Umbilical cord (tissue), 2 donors: ENCODE data around the gene SACS. TPM values are rescaled to one million over a fixed set of nuclear protein-coding genes. Genes with fewer than 3 reads are reported as not detected.
A peak's percentile ranks its signal among the peaks of the same experiment; 100 is the strongest.
"Not testable (repeated sequence)": the region's sequence is repeated elsewhere in the genome, so short reads cannot be mapped to it uniquely, and the experiment has no call there.

Experiments
- DNase-seq: peaks from one replicate; pipeline ENCODE4 v3.0.0-alpha.2; 2015; ENCODE audit warnings: low spot score
- total RNA-seq: library from RNA; depleted of rRNA; stranded (reverse); fragments of >200 nt; gene quantifications from one replicate; pipeline ENCODE4 v1.2.3, GENCODE V29; 2014; ENCODE audit warnings: low replicate concordance; ENCODE audit not compliant: insufficient read depth

SACS gene
- total RNA-seq, 1 donor from 2014 or later: 118 TPM

DNA sequence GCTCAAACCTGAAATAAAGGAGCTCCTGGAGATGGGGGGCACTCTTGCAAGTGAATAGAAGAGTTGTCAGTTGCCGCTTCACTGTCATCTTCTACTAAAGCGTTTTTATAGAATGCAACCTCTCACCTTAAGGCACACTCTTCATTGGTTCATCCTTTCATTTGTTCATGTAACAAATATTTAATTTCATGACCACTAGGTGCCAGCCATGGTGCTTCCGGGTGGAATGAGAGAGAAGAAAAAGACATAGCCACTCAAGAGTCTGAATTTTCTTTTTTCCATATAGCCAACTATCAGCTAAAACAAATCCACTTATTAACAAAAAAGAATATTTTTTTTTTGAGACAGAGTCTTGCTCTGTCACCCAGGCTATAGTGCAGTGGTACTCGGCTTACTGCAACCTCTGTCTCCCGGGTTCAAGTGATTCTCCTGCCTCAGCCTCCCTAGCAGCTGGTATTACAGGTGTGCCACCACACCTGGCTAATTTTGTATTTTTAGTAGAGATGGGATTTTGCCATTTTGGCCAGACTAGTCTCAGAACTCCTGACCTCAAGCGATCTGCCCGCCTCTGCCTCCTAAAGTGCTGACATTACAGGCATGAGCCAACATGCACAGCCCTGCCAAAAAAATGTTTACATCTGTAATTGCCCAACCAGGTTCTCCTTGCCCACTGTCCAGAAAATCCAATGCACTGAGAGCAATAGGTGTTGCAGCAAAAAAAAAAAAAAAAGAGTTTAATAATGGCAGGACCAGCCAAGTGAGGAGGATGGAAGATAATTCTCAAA is 22.1 kb upstream of the SACS start:
- DNase-seq: no peak

- no peak for DNase-seq
Observed at GRCh38 chr13:23453132-23453531, 19.6 kb upstream of the SACS start.

DNA sequence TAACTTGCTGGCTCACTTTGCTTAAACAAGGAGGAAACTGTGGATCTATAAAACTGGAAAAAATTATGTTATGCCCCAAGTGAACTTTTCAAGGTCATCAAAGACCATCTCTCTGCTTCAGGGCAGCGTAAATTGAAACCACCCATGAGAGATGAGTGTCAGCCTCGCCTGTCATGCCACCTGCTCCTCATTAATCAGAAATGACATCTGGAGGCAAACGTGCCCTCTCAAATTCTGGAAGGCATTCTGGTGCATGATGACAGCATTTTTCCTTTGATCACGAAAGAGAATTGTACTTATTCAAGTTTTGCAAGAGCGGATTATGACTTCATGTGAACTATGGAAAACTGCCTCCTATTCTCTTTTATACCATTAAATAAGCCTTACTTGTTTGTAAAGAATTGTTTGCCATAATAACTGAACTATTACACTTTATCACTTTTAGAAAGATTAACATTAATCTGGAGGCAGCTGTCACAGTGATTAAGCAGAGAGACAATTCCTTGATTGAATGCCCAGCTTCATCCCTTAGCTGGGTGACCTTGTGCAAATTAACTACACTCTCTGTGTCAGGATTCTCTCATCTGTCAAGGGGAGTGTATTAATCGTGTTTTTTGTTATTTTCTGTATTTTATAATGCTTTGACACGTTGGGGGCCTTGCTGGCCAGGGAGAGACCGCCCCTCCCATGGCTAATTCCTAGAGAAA is 17.0 kb upstream of the SACS start:
- peak; percentile 16 for DNase-seq

DNA sequence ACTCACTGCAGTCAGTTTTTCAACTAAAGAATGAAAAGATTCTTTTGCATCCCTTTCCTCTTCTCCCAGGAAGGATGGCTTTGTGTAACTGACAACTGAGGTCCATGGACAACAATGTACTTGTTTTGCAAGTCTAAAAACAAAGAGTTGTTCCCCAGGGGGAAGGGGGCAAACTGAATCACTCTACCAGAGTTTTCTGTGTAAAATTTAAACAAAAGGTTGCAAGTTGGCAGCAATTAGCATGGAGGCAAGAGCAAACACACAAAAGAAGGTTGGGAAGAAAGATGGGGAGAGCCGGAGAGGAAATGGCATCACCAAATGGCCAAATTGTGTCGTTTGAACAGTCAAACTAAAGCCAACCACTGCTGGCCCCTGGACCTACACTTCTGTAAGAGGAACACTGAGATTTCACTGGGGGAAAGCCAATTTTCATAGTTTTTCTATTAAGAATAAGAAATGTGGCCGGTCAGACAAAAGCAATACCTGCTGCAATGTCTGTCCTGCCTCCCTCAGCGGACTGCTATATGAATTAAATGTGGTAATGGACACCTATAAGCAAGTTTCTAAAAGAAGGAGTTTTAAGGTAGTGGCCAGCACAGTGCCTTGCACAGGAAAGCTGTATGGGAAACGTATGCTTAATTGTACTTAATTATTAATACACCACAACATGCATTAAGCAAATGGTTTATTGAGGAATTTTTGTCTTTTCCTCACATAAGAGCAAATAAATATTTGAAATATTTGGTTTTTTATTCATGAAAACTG is 16.1 kb upstream of the SACS start:
- DNase-seq: no peak

DNA sequence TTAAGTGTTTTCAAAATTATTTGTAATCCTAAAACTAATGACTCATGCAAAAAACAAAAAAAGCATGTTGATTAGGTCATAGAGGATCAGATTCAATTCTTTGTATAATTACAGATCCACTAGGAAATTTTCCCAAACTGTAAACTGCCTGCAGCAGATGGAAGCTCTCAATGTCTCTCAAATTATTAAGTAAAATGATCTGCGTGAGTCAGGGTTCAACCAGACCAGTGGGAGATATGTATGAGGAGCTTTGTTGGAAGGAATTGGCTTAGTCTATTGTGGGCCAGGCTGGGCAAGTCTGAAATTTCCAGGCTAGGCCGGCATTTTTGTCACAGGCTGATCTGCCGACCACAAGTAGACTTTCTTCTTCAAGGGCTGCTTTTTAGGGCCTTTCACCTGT is 14.4 kb upstream of the SACS start:
- DNase-seq: peak; percentile 61

DNA sequence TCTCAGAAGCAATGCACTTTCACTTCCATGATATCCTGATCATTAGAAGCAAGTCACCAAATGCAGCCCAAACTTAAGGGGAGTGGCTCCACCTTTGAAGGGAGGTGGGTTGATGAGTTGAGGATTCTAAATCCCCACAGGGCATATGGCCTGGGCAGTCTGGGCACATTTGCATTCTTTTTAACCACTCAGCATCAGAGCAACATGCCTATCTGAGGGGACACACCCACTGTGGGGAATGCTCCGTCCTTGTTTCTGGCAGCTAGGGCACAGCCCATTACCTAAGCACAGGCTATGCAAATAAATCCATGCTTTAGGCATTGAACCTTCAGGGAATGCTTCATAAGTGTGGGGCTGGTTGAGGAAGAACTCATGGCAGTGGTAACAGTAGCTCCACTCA is 12.3 kb upstream of the SACS start:
- DNase-seq: no peak

- DNase-seq: no peak
Observed at GRCh38 chr13:23443878-23444277, 10.4 kb upstream of the SACS start.

GRCh38 chr13:23443110-23443509 is 9.6 kb upstream of the SACS start:
- DNase-seq: no peak

- no peak for DNase-seq
Observed at GRCh38 chr13:23440821-23441618, 7.5 kb upstream of the SACS start.

DNA sequence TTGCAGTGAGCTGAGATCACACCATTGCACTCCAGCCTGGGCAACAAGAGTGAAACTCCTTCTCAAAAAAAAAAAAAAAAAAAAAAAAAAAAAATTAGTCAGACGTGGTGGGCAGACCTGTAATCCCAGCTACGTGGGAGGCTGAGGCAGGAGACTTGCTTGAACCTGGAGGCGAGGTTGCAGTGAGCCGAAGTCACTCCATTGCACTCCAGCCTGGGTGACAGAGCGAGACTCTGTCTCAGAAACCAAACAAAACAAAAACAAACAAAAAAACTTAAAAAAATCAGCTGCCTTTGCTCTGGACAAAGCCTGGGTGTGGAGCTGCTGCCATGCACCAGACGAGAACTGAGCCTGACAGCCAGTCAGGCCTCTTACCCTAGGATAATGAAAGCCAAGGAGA is 6.8 kb upstream of the SACS start:
- DNase-seq: not testable (repeated sequence)

GRCh38 chr13:23437916-23438315 is 4.4 kb upstream of the SACS start:
- DNase-seq: no peak

GRCh38 chr13:23436680-23437079 is 3.2 kb upstream of the SACS start:
- DNase-seq: no peak

- no peak for DNase-seq
Observed at GRCh38 chr13:23434491-23434890, 989 bp upstream of the SACS start.

DNA sequence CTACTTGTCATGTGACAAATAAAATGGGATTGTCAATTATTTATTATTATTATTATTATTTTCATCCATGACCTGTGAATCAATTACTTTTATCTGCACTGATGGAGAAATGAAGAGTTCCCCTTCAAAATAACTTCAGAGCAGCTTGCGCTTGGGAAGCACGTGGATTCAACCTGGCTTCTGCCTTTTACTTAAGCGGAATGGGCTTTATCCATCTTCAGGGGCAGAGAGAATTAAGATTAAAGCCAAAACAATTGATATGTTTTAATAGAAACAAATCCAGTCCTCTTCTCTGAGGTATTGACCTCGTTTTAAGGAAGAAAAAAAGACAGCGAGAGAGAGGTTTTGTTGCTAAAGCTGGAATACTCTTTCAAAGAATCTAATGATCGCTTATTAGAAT is 876 bp downstream of the SACS start:
- no peak for DNase-seq

DNA sequence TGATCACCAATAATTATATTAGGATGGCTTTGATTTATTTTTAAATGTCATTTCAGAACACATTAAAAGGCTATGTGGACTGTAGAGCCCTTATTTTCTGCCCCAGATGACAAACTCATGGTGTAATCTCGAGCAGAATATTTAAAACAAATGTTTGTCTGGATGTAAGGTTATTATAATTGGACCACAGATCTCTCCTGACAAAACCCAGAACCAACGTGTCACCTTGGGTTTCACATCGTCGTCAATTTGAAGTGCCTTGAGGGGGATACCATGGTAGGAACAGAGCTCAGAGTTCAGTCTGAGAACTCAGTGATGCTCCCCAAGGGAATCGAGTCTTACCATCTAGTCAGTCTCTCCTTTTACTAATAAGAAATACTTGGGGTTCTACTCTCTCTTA is 2.8 kb downstream of the SACS start:
- peak; percentile 14 for DNase-seq

DNA sequence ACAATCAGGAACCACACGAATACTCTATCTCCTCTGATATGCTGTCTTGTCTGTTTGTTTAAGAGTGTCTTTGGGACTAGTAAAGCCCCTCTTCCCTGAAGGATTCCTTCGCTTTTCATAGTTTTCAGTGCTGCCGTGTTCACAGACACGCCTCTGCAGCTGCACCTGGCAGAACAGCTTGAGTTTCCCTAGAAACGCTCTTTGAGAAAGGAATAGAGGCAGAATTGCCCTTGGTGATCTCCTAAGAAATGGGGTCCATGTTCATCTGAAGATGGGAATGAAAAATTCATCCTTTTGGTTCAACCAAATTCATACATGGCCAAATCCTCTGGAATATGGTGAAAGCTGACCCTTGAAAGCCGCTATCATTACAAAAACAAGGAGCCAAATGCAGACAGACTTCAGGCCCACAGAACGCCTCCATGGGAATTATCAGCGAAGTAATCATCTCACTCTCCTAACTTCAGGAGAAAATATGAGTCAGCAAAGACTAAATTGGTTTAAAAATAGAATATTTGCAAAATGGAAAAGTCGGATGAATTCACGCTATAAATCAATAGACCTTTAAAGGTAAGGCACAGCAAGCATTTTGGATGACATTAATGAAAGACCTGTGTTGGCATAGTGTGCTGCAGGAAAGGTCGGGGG is 5.5 kb downstream of the SACS start:
- DNase-seq: peak; percentile 8

GRCh38 chr13:23427342-23427843 is 6.1 kb downstream of the SACS start:
- DNase-seq: peak; percentile 86

DNA sequence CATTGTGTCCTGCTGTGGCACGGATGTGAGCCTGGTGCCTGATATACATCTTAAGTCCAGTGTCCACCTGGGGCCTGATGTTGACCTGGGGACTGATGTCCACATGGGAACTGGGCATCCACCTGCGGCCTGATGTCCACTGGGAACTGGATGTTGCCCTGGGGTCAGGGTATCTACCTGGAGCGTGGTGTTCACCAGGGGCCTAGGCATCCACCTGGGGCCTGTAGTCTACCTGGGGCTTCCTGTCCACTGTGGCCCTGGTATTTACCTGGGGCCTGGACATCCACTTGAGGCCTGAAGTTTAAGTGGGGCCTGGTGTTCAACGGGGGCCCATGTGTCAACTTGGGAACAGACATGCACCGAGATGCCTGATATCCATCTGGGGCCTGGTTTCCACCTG is 11.9 kb downstream of the SACS start:
- no peak for DNase-seq

- no peak for DNase-seq
Observed at GRCh38 chr13:23418776-23419683, 14.5 kb downstream of the SACS start.

- DNase-seq: no peak
Observed at GRCh38 chr13:23414682-23415081, 18.8 kb downstream of the SACS start.
